HG03103 (cell line): ENCODE results near the gene SHOC2.

Experiments
- ATAC-seq: cut with Tn5 transposase; IDR thresholded peaks from one replicate; pipeline ENCODE4 v1.9.1; 2021; ENCODE audit warnings: low read depth; ENCODE audit not compliant: unreplicated experiment

SHOC2 gene

GRCh38 chr10:110919349-110919931, at the start of gene SHOC2:
Gene SHOC2, plus strand, starts transcription at chr10:110919604. Its CDS starts 44,755 bp downstream, at chr10:110964359.
- ATAC-seq: peak; percentile 4

DNA sequence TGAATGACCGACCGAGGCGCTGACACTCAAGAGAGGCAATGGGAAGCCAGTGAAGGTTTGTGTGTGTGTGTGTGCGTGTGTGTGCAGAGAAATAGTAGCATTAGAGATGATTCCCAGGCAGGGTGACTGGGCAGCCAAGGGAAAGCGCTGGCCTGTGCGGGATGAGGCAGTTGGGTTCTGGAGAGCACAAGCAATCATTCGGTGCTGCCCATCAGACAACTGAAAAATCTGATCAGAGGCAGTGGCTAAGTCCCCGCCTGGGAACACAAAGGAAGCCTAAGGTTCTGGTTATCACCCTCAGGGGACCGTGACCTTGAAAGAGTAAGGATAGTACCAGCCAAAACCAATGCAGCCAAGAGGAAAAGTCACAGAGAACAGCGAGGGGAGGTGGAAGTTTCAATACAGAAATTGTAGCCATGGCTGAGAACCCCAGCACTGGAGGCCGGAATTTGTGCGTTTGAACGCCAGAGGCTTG, 48.5 kb upstream of the SHOC2 start:
- ATAC-seq: no peak

- ATAC-seq: peak; percentile 64
Observed at GRCh38 chr10:110871298-110872084, 47.9 kb upstream of the SHOC2 start, which contains the start of gene PDCD4. Gene PDCD4, plus strand, starts transcription at chr10:110871928. Its CDS starts 4,100 bp downstream, at chr10:110876028.

GRCh38 chr10:110872145-110872983, 47.0 kb upstream of the SHOC2 start:
- peak; percentile 35 for ATAC-seq

GRCh38 chr10:110872984-110873923, 46.1 kb upstream of the SHOC2 start:
- no peak for ATAC-seq

DNA sequence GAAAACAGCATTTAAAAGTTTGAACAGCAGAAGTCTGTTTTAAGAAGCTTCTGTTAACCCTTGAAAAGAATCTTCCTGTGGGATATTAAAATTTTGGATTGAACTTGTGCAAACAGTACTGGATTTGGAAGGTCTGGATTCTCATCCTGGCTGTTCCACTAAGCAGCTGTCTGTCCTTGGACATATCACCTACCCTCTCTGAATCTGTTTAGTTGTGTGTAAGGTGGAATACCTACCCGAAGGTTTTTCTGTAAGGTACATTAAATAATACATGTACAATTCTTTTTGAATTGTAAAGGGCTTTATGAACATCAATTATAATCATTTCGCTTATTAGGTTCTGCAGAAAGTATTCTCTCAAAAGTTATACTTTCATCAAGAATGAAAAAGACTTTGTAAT, 45.5 kb upstream of the SHOC2 start:
- no peak for ATAC-seq

GRCh38 chr10:110876000-110876399, 43.4 kb upstream of the SHOC2 start:
- no peak for ATAC-seq

DNA sequence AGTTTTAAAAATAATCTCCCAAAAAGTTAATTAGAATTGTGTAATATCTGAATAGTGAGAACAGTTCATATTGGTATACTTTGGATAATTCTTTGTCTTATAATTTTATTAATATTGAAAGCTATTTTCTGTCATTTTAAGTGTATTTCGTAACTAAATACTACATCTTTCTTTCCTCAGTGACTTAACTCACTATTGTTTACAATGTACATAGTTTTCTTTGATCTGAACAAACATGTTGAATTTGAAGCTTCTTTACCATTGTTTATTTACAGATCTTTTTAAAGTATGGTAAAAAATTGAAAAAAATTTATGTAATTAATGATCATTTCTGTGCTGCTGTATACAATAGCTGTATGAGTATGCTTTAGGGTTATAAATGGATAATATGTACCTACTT, 42.6 kb upstream of the SHOC2 start:
- ATAC-seq: no peak

- no peak for ATAC-seq
Observed at GRCh38 chr10:110880012-110880411, 39.4 kb upstream of the SHOC2 start.

DNA sequence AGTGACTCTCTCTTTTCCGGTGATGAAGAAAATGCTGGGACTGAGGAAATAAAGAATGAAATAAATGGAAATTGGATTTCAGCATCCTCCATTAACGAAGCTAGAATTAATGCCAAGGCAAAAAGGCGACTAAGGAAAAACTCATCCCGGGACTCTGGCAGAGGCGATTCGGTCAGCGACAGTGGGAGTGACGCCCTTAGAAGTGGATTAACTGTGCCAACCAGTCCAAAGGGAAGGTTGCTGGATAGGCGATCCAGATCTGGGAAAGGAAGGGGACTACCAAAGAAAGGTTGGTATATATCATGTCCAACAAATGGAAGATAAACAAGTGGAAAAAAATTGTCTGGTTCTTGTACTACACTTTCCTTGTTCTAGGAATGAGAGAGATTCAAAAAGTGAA, 38.2 kb upstream of the SHOC2 start:
- ATAC-seq: no peak

DNA sequence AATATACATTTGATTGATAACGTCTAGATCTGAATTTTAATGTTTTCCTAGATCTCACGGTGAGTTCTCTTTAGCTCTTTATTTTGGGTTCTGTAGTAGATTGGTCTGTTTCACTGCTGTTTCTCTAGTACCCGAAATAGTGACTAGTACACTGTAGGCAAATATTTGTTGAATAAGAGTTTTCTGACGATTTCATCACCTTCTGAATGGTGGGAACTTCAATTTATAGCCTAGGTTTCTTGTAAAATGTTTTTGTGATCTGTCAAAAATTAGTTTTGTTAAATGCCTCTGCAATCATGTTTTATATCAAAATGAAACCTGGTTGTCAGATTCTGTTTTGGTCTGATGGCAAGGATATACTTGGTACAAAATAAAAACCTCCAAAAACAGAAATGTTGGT, 37.5 kb upstream of the SHOC2 start:
- ATAC-seq: no peak

- no peak for ATAC-seq
Observed at GRCh38 chr10:110883924-110884323, 35.5 kb upstream of the SHOC2 start.

- no peak for ATAC-seq
Observed at GRCh38 chr10:110885932-110886674, 33.3 kb upstream of the SHOC2 start.

GRCh38 chr10:110887560-110887959, 31.8 kb upstream of the SHOC2 start:
- no peak for ATAC-seq

DNA sequence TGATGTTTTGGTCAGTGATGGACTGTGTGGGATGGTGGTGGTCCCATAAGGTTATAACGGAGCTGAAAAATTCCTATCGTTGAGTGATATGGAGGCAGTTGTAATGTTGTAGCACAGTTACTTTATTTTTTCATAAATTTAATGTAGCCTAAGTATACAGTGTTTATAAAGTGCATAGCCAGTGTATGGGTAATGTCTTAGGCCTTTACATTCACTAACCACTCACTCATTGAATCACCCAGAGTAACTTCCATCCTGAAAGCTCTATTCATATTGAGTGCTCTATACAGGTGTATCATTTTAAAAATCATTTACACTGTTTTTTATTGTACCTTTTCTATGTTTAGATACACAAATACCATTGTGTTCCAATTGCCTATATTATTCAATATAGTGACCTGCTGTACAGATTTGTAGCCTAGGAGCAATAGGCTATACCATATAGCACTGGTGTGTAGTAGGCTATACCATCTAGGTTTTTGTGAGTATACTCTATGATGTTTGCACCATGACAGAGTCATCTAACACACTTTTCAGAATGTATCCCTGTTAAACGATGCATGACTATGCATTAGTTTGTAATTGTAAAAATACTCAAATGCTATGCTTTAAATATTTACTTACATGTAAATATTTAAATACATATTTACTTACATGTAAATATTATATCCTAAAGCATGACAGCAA, 26.7 kb upstream of the SHOC2 start:
- no peak for ATAC-seq

DNA sequence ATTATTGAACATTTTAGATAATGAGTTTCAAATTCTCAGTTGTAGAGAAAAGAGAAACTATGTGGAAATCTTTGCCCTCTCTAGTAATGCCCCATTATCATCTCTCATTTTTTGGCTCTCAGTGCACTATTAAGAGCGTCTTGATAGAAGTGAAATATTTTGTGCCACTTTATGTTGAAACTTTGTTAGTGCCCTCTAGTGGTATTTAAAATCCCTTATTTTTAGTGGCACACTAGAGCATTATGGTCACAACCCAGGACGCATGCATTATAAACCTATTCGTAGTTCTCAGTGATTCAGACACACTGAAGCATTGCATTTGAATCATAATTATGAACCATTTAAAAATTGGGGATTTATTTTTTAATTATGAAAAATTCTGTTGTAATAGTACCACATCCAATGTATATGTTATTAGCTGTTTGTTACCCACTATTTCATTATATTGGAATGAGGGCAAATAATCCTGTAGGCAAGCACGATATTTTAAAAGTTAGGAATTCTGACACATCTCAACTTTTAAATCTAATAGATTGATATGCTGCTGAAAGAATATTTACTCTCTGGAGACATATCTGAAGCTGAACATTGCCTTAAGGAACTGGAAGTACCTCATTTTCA, 25.7 kb upstream of the SHOC2 start:
- ATAC-seq: peak; percentile 65

GRCh38 chr10:110897184-110897583, 22.2 kb upstream of the SHOC2 start:
- no peak for ATAC-seq

DNA sequence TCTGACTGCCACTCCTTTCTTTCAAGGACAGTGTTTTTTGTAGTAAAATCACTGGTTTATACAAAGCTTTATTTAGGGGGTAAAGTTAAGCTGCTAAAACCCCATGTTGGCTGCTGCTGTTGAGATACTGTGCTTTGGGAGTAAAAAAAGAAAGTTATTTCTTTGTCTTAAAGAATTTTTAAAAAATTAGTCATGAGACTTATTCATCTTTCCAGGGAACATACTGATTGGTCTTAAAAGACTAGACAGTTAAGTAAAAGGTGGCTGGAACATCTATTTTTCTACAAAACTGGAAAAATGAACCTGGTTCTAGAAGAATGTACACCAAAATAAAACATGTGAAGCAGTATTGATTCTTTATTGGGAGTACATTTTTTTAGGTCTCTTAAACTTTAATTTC, 21.0 kb upstream of the SHOC2 start:
- no peak for ATAC-seq
